D341Med (cell line): Measurements from ENCODE around the gene TOP2B.

Experiments
- DNase-seq: peaks from one replicate; pipeline ENCODE4 v3.0.0; 2012; ENCODE audit warnings: low spot score

Gene TOP2B

GRCh38 chr3:25558121-25558520 is 106.6 kb downstream of the TOP2B start:
- no peak for DNase-seq

GRCh38 chr3:25557694-25558093 is 107.0 kb downstream of the TOP2B start:
- DNase-seq = no peak

GRCh38 chr3:25556447-25556846 is 108.3 kb downstream of the TOP2B start:
- DNase-seq = no peak

- no peak for DNase-seq
Observed at GRCh38 chr3:25555695-25556437, 108.8 kb downstream of the TOP2B start.

GRCh38 chr3:25554376-25554775 is 110.3 kb downstream of the TOP2B start:
- DNase-seq = no peak

- DNase-seq = no peak
Observed at GRCh38 chr3:25552251-25552650, 112.5 kb downstream of the TOP2B start.

GRCh38 chr3:25548836-25549235 is 115.9 kb downstream of the TOP2B start:
- no peak for DNase-seq

- no peak for DNase-seq
Observed at GRCh38 chr3:25547943-25548674, 116.6 kb downstream of the TOP2B start.
